ENCODE data around the gene MMP25.

Gene MMP25, protein sequence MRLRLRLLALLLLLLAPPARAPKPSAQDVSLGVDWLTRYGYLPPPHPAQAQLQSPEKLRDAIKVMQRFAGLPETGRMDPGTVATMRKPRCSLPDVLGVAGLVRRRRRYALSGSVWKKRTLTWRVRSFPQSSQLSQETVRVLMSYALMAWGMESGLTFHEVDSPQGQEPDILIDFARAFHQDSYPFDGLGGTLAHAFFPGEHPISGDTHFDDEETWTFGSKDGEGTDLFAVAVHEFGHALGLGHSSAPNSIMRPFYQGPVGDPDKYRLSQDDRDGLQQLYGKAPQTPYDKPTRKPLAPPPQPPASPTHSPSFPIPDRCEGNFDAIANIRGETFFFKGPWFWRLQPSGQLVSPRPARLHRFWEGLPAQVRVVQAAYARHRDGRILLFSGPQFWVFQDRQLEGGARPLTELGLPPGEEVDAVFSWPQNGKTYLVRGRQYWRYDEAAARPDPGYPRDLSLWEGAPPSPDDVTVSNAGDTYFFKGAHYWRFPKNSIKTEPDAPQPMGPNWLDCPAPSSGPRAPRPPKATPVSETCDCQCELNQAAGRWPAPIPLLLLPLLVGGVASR

GRCh38 chr16:3045758-3046640, at the start of gene MMP25:
MMP25 (plus strand) TSS chr16:3046561; CDS start chr16:3046918, 357 bp downstream.
- DNase-seq (ENCODE audit: low spot score): no peak

DNA sequence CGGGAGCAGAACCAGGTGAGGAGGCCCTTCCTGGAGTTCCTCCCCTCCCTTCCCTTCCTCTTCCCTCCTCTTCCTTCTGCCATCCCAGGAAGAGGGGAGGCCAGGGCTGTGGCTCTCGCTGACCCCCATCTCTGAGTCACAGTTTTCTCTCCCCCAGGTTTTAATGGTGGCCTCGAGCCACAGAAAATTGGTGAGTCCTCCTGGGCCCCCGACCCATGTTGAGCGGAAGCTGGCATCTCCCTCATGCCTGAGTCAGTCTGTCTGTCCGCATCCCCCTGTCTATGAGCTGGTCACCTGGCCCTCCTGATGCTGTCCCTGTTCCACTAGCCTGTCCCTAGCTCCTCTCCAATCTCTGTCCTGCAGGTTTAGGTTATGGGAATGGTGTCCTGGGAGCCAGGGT, 46.4 kb upstream of the MMP25 start:
- DNase-seq (ENCODE audit: low spot score): no peak

DNA sequence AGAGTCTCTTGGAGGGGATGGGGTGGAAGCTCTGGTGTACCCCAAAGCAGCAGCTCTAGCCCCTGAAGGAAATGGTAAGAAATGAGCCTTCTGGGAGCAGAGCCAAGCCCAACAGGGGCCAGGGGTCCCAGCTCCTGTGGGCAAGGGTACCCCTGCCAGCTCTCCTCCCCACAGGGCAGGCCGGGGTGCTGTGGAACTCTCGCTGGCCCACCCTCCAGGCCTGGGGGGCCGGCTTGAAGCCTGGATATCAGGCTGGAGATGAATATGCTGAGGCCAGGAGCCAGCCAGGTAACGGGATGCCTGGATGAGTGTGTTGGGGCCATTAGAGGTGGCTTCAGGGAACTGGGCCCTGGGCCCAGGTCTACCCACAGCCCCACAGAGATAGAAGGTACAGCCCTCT, 45.8 kb upstream of the MMP25 start:
- DNase-seq (ENCODE audit: low spot score): no peak

GRCh38 chr16:3001316-3001715, 45.0 kb upstream of the MMP25 start:
- DNase-seq (ENCODE audit: low spot score): no peak

DNA sequence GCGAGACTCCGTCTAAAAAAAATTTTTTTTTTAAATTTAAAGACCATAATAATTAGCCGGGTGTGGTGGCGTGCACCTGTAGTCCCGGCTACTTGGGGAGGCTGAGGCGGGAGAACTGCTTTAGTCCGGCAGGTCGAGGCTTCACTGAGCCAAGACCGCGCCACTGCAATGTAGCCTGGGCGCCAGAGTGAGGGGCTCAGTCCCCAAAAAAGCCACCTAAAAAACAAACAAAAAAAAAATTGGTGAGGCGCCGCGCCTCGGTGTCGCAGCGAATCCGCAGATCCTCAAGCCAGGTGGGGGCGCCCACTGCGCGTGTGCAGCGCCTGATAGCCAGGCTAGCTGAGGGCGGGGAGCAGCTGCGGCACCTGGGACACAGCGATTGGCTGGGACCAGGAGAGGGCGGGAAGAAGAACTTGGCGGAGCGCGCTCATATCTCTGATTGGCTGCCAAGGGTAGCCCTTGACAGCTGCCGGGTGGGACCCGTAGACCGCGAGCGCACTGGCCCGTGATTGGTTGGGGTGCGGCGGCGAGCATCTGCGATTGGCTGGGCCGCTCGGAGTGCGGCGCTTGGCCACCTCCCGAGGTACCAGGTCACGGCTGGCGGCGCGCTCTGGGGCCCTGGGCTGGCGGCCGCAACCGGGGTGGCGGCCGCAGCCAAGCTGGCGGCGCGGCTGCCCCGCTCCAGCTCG, 42.6 kb upstream of the MMP25 start:
- DNase-seq (ENCODE audit: low spot score): peak; percentile 100

DNA sequence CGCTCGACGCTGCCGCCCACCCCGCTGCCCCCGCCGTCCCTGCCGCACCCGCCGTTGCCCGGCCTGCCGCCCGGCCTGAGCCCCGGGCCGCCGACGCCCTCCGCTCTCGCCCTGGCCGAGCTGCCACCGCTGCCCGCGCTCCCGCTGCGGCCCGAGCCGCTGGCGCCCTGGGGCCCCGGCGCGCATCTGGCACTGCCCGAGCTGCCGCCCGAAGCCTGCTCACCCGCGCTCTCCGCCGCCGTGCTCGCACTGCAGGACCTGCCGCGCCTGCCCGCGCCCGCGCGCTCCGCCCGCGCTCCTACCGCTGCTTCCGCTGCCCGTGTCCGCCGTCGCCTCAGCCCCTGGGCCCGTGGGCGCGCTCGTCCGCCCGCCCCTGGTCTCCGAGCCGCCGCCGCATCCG, 42.0 kb upstream of the MMP25 start:
- peak; percentile 23 for DNase-seq (ENCODE audit: low spot score)

GRCh38 chr16:3004781-3005284, 41.5 kb upstream of the MMP25 start:
- DNase-seq (ENCODE audit: low spot score): peak; percentile 24

DNA sequence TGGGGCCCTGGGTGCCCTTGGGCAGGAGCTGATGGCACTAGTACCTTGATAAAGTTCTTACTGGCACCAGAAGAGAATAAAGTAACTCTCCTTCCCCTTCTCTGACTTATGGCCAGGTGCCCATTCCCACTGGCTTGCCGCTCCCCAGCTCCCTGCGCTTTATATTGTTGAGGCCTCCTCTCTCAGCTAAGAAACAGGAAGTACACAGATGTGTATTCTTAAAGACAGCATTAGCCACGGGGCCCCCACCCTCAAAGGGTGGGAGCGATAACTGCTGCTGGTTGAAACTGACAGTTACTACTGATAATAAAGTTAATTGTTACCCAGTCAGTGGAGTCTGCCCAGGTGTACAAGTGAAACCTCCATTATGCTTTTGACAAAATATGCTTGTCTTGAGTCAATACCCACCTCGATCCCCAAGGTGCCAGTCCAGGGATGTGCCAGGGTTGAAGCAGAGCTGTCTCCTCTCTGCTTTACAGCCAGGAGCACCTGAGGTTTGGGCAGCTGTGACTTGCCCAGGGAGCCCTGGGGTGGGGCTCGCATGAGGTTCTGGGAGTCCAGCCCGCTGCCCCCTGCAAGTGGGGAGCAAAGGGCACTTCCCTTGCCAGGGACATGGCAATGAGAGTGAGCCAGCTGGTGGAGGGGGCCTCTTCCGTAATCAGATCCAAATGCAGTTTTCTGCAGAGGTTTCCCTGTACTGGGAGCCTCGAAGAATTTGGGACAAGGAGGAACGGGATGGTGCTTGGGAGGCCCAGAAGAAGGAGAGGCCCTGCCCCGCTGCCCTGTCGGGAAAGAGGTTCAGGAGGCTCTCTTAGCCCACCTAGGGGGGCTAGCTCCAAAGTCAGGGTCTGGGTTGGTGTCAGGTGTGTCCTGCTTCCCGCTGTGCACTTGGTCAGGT, 39.1 kb upstream of the MMP25 start:
- no peak for DNase-seq (ENCODE audit: low spot score)

GRCh38 chr16:3007957-3008689, 38.2 kb upstream of the MMP25 start:
- DNase-seq (ENCODE audit: low spot score): no peak

DNA sequence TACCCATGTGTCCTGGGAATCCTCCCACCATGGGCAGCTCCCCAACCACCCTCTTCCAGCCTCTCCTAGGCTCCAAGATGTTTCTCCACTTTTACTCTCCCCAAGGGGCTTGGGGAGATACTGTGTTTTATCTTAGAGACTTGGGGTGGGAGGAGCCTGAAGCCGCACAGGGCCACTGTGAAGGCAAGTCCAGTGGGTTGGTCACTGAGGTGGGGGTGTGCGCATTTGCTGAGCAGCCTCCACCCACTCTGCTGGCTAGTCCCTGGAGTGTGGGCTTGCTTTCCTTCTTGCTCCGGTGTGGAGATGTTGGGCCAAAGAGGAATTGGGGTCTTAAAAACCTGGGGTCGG, 37.7 kb upstream of the MMP25 start:
- DNase-seq (ENCODE audit: low spot score): no peak

DNA sequence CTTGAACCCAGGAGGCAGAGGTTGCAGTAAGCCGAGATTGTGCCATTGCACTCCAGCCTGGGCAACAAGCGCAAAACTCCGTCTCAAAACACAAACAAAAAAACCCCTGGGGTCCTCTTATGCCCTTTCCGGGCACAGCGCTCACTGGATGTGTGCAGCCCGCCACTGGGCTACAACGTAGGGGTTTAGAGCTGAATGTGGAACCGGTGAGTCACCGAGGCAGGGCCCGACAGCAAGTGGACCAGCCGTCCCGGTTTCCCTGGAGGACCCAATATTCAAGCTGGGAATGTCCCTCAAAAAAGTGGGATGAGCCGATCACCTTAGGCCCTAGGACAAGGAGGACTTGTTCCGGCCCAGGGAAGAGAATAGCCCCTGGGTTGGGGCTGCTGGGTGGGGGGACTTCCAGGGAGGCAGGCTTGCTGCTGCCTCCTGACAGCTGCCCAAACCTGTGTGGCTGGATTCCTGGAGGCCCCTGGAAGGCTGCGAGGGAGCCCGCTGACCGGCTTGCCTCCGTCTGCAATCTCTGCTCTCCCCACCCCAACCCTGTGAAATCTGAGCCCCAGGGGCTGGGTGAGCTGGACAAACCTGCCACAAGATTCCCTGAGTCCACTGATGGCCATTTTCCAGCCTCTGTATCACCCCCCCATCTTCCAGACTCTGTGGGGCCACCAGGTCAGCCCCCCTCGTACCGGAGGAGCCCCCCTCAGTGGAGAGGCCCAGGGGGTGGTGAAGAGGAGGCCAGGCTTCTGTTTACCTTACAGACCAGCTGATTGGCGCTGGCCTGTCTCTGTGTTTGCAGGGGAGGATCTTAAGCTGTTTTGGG, 36.6 kb upstream of the MMP25 start:
- DNase-seq (ENCODE audit: low spot score): no peak

- no peak for DNase-seq (ENCODE audit: low spot score)
Observed at GRCh38 chr16:3010510-3010909, 35.9 kb upstream of the MMP25 start.

- DNase-seq (ENCODE audit: low spot score): no peak
Observed at GRCh38 chr16:3012246-3012645, 34.1 kb upstream of the MMP25 start.

DNA sequence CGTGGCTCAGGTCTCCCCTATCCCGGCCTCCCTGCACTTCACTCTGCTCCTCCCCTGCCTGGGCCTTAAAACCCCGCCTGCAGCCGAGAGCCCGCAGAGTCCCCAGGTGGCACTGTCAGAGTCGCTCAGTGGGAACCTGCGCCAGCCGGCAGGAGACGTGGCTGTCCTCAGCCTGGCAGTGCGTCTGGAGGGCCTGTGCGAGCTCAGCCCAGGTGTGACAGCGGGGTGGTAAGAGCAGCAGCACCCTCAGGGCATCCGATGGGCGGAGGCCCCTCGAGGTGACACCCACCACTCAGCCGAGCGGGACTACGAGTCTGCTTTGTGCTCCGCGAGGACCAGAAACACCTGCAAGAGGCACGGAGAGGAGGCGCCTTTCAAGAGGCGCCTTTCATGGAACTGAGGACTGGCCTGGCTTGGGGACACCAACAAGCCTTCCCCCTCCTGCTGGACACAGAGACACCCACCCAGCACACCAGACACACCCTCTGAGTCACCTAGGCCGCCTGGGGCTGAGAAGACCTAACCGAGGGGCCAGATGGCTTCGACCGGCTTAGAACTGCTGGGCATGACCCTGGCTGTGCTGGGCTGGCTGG, 33.4 kb upstream of the MMP25 start, which contains the start of gene CLDN9:
TSS of gene CLDN9 (plus strand) at position 96 of the 593 bp plus-strand sequence. CDS start at position 536, 440 bp downstream.
- no peak for DNase-seq (ENCODE audit: low spot score)

GRCh38 chr16:3013491-3013951, 32.8 kb upstream of the MMP25 start:
- DNase-seq (ENCODE audit: low spot score): no peak

GRCh38 chr16:3013998-3014690, 32.2 kb upstream of the MMP25 start:
- DNase-seq (ENCODE audit: low spot score): no peak

GRCh38 chr16:3014971-3015370, 31.4 kb upstream of the MMP25 start:
- DNase-seq (ENCODE audit: low spot score): no peak

DNA sequence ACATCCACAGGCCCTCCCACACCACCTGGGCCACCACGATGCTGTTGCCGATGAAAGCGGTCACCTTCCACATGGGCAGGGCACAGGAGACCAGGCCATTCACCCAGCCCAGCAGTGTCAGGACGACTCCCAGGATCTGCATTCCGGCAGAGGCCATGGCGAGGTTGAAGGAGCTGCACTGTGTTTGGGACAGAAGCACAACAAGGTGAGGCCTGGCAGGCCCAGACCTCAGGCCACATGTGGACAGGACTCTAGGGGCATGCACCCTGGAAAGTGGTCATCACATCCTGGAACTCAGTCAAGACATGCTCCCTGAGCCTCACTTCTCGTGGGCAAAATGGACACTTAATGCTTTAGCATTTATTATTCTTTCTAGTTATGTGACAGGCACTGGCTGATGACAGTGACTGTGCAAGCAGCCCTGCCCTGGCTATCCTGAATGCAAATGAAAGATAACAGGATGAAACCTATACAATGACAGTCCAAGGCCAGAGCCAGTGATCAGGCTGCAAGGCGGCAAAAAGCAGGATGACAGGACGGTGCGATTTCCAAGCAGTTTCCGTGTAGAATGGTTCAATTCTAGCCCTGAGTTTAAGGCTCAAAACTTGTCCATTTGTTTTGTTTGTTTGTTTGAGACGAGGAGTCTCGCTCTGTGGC, 30.4 kb upstream of the MMP25 start:
- DNase-seq (ENCODE audit: low spot score): peak; percentile 33

Measured in hematopoietic multipotent progenitor cell treated with erythropoietin and hydrocortisone succinate and interleukin-3 and kit ligand, for 15 days (in vitro differentiated cells).